T-helper 9 cell (primary cell): ENCODE measurements around the gene SAPCD2.

Experiments
- DNase-seq: peaks from one replicate; pipeline ENCODE4 v3.0.0-alpha.2; 2020

The SAPCD2 gene

GRCh38 chr9:137016436-137016835 lies 53.9 kb downstream of the SAPCD2 start:
- no peak for DNase-seq

- DNase-seq, result no peak
Observed at GRCh38 chr9:137015976-137016375, 54.4 kb downstream of the SAPCD2 start.

- no peak for DNase-seq
Observed at GRCh38 chr9:137015540-137015930, 54.8 kb downstream of the SAPCD2 start.

- DNase-seq, result no peak
Observed at GRCh38 chr9:137014776-137015539, 55.4 kb downstream of the SAPCD2 start.

- no peak for DNase-seq
Observed at GRCh38 chr9:137014166-137014565, 56.2 kb downstream of the SAPCD2 start.

GRCh38 chr9:137013571-137013940 lies 56.8 kb downstream of the SAPCD2 start:
- no peak for DNase-seq

- no peak for DNase-seq
Observed at GRCh38 chr9:137012694-137013570, 57.4 kb downstream of the SAPCD2 start.
